Measurements from ENCODE around the gene CCSER1.

- no peak for TF ChIP-seq CTCF (IDR thresholded peaks at IDR 0.05; ENCODE audit: poor library complexity)
- TF ChIP-seq EZH2 (IDR thresholded peaks at IDR 0.05; ENCODE audit: borderline replicate concordance) = no peak
- TF ChIP-seq EZH2phosphoT487 (IDR thresholded peaks at IDR 0.05; ENCODE audit: low read depth, severe bottlenecking, unreplicated experiment) = no peak
Observed at GRCh38 chr4:90127706-90128345, 632 bp downstream of the CCSER1 start.

All from hepatocyte (in vitro differentiated cells).